Smooth muscle cell (in vitro differentiated cells): ENCODE results near the gene CRHR2. TPM values are rescaled to one million over a fixed set of nuclear protein-coding genes. Genes with fewer than 3 reads are reported as not detected.

Experiments
- DNase-seq: peaks from one replicate; lab custom pipeline; 2025; ENCODE audit not compliant: unreplicated experiment; lab: John Stamatoyannopoulos, UW
- H2AFZ ChIP-seq: fragments of 200-600 bp; sonication (generic); 2 replicates; pipeline ENCODE4 v1.6.0; 2016; ENCODE audit warnings: antibody characterized with exemption, low read depth, mild to moderate bottlenecking
- H3F3A ChIP-seq: fragments of 200-600 bp; sonication (generic); 2 replicates; pipeline ENCODE4 v1.6.0; 2017; ENCODE audit warnings: antibody characterized with exemption, low read depth
- H3K27ac ChIP-seq: fragments of 200-600 bp; sonication (generic); 2 replicates; pipeline ENCODE4 v1.5.1; 2016; ENCODE audit warnings: low read depth, mild to moderate bottlenecking
- H3K27me3 ChIP-seq: fragments of 200-600 bp; sonication (generic); 2 replicates; pipeline ENCODE4 v1.6.1; 2016; ENCODE audit warnings: low read depth, mild to moderate bottlenecking
- H3K36me3 ChIP-seq: fragments of 200-600 bp; sonication (generic); 2 replicates; pipeline ENCODE4 v1.5.1; 2016; ENCODE audit warnings: low read depth
- H3K4me1 ChIP-seq: fragments of 200-600 bp; sonication (generic); 2 replicates; pipeline ENCODE4 v1.5.1; 2016; ENCODE audit warnings: low read depth
- H3K4me2 ChIP-seq: fragments of 200-600 bp; sonication (generic); 2 replicates; pipeline ENCODE4 v1.6.0; 2016; ENCODE audit warnings: mild to moderate bottlenecking
- H3K4me3 ChIP-seq: fragments of 200-600 bp; sonication (generic); 2 replicates; pipeline ENCODE4 v1.5.1; 2016; ENCODE audit warnings: mild to moderate bottlenecking
- H3K79me2 ChIP-seq: fragments of 200-600 bp; sonication (generic); 2 replicates; pipeline ENCODE4 v1.6.0; 2016; ENCODE audit warnings: low read depth, mild to moderate bottlenecking
- H3K9ac ChIP-seq: fragments of 200-600 bp; sonication (generic); 2 replicates; pipeline ENCODE4 v1.6.0; 2016; ENCODE audit warnings: low read depth
- H3K9me3 ChIP-seq: fragments of 200-600 bp; sonication (generic); replicated peaks from 2 replicates; pipeline ENCODE4 v1.5.1; 2016; ENCODE audit warnings: low read depth
- H4K20me1 ChIP-seq: fragments of 200-600 bp; sonication (generic); 2 replicates; pipeline ENCODE4 v1.6.0; 2016; ENCODE audit warnings: low read depth
- WGBS: methylation state at CpG from one replicate; pipeline ENCODE4 v1.1.7; 2016; ENCODE audit warnings: low lambda C conversion rate; 5-methylcytosine and 5-hydroxymethylcytosine counted together
- polyA plus RNA-seq: library from polyadenylated mRNA; unstranded; fragments of >200 nt; fragmentation: Nextera tagmentation; extraction: Ambion mirVana; gene quantifications from 2 replicates; pipeline ENCODE4 v1.2.1, GENCODE V29; 2016
- total RNA-seq: library from RNA; depleted of rRNA; stranded (reverse); fragments of >200 nt; gene quantifications from 2 replicates; pipeline ENCODE4 v1.2.3, GENCODE V29; 2014
- TF ChIP-seq, protein P1 (sequence below): fragments of 200-600 bp; sonication (generic); IDR thresholded peaks from 2 replicates; pipeline ENCODE4 v1.5.1; 2017; ENCODE audit warnings: borderline replicate concordance, mild to moderate bottlenecking, antibody characterized with exemption; ENCODE audit not compliant: insufficient read depth, poor library complexity, severe bottlenecking

The CRHR2 gene
- total and polyA plus RNA-seq, 2 experiments from 2014 or later = 0.16 TPM; not detected in 1

DNA sequence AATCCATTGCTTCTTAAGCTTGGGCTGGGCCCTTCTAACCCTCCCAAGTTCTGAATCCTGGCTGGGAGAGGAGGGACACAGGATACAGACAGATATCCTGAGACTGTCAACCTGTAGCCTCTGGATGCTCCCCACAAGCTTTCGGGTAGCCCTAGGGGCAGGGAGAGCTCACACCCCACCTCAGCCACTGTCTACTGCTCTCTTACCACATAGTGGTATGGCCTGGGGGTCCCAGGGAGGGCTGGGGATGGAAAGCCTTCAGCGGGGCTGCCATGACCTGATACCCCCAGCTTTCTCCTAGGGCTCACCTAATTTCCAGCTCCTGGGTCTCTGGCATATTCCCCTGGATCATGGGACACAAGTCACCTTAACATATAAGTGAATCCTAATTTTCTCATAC, 25.1 kb downstream of the CRHR2 start:
- no peaks in the 10 kb centered on the region for H3K36me3 ChIP-seq
- WGBS = 97% methylated on average over 2 of the region's 2 CpGs
- H3K4me3 ChIP-seq = no peak overlapping the region
- no peak overlapping the region for H3K4me2 ChIP-seq
- no peaks in the 10 kb centered on the region for H3F3A ChIP-seq
- H3K27me3 ChIP-seq = no peaks in the 10 kb centered on the region
- H3K27ac ChIP-seq = no peak overlapping the region
- H3K9me3 ChIP-seq = no peaks in the 10 kb centered on the region
- no peaks in the 10 kb centered on the region for H3K4me1 ChIP-seq
- TF ChIP-seq, protein P1, sequence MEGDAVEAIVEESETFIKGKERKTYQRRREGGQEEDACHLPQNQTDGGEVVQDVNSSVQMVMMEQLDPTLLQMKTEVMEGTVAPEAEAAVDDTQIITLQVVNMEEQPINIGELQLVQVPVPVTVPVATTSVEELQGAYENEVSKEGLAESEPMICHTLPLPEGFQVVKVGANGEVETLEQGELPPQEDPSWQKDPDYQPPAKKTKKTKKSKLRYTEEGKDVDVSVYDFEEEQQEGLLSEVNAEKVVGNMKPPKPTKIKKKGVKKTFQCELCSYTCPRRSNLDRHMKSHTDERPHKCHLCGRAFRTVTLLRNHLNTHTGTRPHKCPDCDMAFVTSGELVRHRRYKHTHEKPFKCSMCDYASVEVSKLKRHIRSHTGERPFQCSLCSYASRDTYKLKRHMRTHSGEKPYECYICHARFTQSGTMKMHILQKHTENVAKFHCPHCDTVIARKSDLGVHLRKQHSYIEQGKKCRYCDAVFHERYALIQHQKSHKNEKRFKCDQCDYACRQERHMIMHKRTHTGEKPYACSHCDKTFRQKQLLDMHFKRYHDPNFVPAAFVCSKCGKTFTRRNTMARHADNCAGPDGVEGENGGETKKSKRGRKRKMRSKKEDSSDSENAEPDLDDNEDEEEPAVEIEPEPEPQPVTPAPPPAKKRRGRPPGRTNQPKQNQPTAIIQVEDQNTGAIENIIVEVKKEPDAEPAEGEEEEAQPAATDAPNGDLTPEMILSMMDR = no peak
- no peaks in the 10 kb centered on the region for H3K79me2 ChIP-seq
- H2AFZ ChIP-seq = no peak overlapping the region
- no peak overlapping the region for H3K9ac ChIP-seq
- H4K20me1 ChIP-seq = no peaks in the 10 kb centered on the region
- DNase-seq = no peak

DNA sequence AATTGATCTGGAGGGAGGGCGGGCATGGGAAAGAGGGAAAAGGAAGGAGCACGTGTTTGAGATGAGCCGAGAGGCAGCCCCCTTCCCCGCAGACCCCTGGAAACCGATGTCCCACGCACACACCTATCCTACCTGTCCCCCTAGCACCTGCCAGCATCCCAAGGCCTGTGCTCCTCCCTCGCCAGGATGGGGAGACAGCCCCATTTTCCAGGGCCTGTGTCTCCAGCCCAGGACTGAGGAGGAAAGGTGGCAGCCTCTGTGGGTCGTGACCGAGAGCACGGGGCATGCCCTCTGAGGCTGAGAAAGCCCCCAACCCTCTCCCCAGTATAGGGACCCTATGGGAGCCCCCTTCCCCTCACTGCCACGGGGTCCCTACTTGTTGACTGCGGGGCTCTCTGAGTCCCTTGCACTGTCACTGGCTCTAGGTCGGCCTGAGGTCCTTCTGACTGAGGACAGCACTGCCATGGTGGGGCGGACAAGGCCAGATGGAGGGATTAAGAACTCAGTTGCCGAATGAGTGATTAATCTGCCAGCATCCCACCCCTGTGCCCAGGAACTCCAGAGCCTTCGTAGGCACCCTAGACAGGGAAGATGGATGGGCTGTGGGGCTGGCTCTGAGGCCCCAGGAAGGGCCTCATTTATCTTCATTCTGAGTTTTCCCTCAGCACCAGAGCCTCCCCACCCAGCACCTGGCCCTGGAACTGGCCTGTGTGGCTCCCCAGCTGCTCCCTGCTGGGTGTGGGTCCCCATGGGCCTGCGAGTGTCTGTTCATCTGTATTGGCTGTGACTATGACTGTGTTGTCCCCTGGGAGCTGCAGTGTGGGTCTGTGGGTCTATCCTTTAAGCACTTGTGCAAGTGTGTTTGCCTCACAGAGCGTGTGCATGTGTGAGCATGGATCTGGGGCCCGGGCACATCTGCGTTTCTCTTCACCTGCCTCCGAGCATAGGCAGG, 26.0 kb downstream of the CRHR2 start:
- no peak overlapping the region for H3K9ac ChIP-seq
- no peak overlapping the region for H3K27ac ChIP-seq
- H2AFZ ChIP-seq = no peak overlapping the region
- no peak overlapping the region for H3K4me2 ChIP-seq
- DNase-seq = no peak
- H3F3A ChIP-seq = no peaks in the 10 kb centered on the region
- no peaks in the 10 kb centered on the region for H3K9me3 ChIP-seq
- no peaks in the 10 kb centered on the region for H4K20me1 ChIP-seq
- WGBS = 88% methylated on average over 17 of the region's 21 CpGs
- no peak overlapping the region for H3K4me3 ChIP-seq
- H3K79me2 ChIP-seq = no peaks in the 10 kb centered on the region
- TF ChIP-seq, protein P1 = no peak
- H3K27me3 ChIP-seq = no peaks in the 10 kb centered on the region
- H3K36me3 ChIP-seq = no peaks in the 10 kb centered on the region
- no peaks in the 10 kb centered on the region for H3K4me1 ChIP-seq

DNA sequence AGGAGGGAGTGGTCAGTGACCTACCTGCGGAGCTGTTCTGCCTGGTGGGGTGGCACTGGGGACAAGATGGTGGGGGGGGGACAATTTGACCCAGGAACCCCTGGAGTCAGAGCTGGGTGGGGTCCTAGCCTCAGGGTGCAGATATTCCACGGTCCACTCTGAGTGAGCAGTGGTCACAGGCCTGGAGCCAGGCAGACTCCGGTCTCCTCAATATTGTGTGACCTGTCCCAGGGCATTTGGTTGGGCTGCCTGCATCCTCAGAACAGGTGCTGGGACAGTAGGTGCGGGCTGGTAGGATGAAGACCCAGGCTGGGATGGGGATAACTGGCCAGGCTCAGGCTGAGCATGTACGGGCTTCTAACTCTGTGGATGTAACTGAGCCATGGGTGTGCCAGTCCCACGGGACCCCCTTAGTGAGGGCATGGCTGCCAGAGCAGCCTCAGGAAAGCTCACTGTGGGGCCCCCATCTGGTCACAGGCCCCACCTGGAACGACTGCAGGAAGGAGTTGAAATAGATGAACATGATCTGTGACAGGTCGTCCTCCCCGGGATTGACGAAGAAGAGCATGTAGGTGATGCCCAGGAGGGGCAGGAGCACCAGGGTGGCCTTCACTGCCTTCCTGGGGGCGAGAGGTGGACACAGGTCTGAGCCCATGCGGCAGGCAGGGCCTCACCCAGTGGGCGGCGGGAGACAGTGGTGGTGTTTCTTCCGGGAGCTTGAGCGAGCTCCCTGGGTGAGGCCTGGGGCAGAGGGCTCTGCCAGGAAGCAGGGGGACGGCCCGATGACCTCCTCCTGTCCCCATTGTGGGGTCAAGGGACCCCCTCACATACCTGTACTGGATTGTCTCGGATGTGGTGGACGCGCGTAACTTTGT, 26.9 kb downstream of the CRHR2 start:
- Histone ChIP-seq H2AFZ (no peak overlapping the region), H3K9me3 (no peaks in the 10 kb centered on the region), H3K9ac (no peak overlapping the region), H3K36me3 (no peaks in the 10 kb centered on the region), H3K4me2 (no peak overlapping the region), H3K4me1 (no peaks in the 10 kb centered on the region), H3K27ac (no peak overlapping the region), H4K20me1 (no peaks in the 10 kb centered on the region), H3K4me3 (no peak overlapping the region), H3K27me3 (no peaks in the 10 kb centered on the region), H3F3A (no peaks in the 10 kb centered on the region), H3K79me2 (no peaks in the 10 kb centered on the region)
- no peak for DNase-seq
- TF ChIP-seq, protein P1 = no peak
- WGBS = 92% methylated on average over 19 of the region's 22 CpGs
